GM12878 (cell line): Measurements from ENCODE around the gene SUOX. TPM values are rescaled to one million over a fixed set of nuclear protein-coding genes. Genes with fewer than 3 reads are reported as not detected.

Source experiments
- ATAC-seq: fragments of 200-7000 bp; cut with Tn5 transposase; 3 replicates; pipeline ENCODE4 v1.9.1; 2020; ENCODE audit warnings: mild to moderate bottlenecking, moderate library complexity
- BruUV-seq: library from RNA; stranded (reverse); fragments of 400-500 nt; replicated peaks from 2 replicates; lab custom pipeline; 2021; lab: Mats Ljungman, UMichigan
- CTCF ChIA-PET: fragments of 300-600 bp; sonication (Branson Sonifier 250); formaldehyde crosslinking; extraction: SDS; loops from one replicate; lab custom pipeline; 2021; ENCODE audit warnings: inconsistent platforms; lab: Yijun Ruan, JAX
- POLR2A ChIA-PET: fragments of 350-600 bp; formaldehyde crosslinking; extraction: SDS; loops from one replicate; lab custom pipeline; 2021; ENCODE audit warnings: inconsistent platforms; lab: Charles Lee
- RAD21 ChIA-PET: fragments of 300-600 bp; sonication (Branson Sonifier 250); formaldehyde crosslinking; loops from one replicate; lab custom pipeline; 2023; ENCODE audit warnings: antibody characterized with exemption; ENCODE audit not compliant: unreplicated experiment; lab: Charles Lee
- SMC1A ChIA-PET: fragments of 300-600 bp; sonication (Branson Sonifier 250); formaldehyde crosslinking; loops from one replicate; lab custom pipeline; 2023; ENCODE audit not compliant: unreplicated experiment, uncharacterized antibody; lab: Charles Lee
- DNase-seq: peaks from one replicate; pipeline ENCODE4 v3.0.0-alpha.2; 2011; ENCODE audit warnings: low read depth, low spot score
- FAIRE-seq: peaks from 3 replicates; lab custom pipeline; 2011; peaks lifted over from hg19 to GRCh38; lab: Jason Lieb, UNC
- H2AFZ ChIP-seq: 2 replicates; pipeline ENCODE4 v1.6.0; 2011; ENCODE audit warnings: low read depth, low read length, control low read depth; ENCODE audit not compliant: control insufficient read depth
- H3K27ac ChIP-seq: 2 replicates; pipeline ENCODE4 v1.5.1; 2011; ENCODE audit warnings: control low read depth; ENCODE audit not compliant: control insufficient read depth, insufficient read depth
- H3K27me3 ChIP-seq, 2 experiments: replicated peaks in 1 of 2; 2 replicates each; pipeline versions ENCODE4 v1.6.0 to v1.6.1; 2011; ENCODE audit warnings: low read length in 1 of 2; ENCODE audit not compliant: control insufficient read depth in 2 of 2, insufficient read depth in 2 of 2
- H3K36me3 ChIP-seq, 2 experiments: 2 replicates each; pipeline ENCODE4 v1.5.1; 2011; ENCODE audit warnings: low read length in 1 of 2; ENCODE audit not compliant: control insufficient read depth in 2 of 2, insufficient read depth in 2 of 2
- H3K4me1 ChIP-seq: 2 replicates; pipeline ENCODE4 v1.6.1; 2011; ENCODE audit warnings: mild to moderate bottlenecking, low read length, moderate library complexity, mixed read lengths; ENCODE audit not compliant: control insufficient read depth, insufficient read depth
- H3K4me2 ChIP-seq: 2 replicates; pipeline ENCODE4 v1.6.0; 2011; ENCODE audit warnings: control low read depth; ENCODE audit not compliant: control insufficient read depth, insufficient read depth
- H3K4me3 ChIP-seq: fragments of 200-600 bp; sonication (generic); 2 replicates; pipeline ENCODE4 v1.5.1; 2016
- H3K79me2 ChIP-seq: 2 replicates; pipeline ENCODE4 v1.6.0; 2011; ENCODE audit warnings: low read length; ENCODE audit not compliant: control insufficient read depth, insufficient read depth
- H3K9ac ChIP-seq: 2 replicates; pipeline ENCODE4 v1.8.0; 2011; ENCODE audit warnings: low read length, control low read depth, mixed read lengths; ENCODE audit not compliant: control insufficient read depth, insufficient read depth
- H3K9me3 ChIP-seq: replicated peaks from 3 replicates; pipeline ENCODE4 v1.5.1; 2011; ENCODE audit warnings: mild to moderate bottlenecking, low read length; ENCODE audit not compliant: control insufficient read depth, insufficient read depth
- H4K20me1 ChIP-seq: 2 replicates; pipeline ENCODE4 v1.6.0; 2011; ENCODE audit not compliant: control insufficient read depth, insufficient read depth
- BACH1 ChIP-seq: fragments of 450-650 bp; IDR thresholded peaks from 2 replicates; pipeline ENCODE4 v1.6.1; 2017; ENCODE audit warnings: mild to moderate bottlenecking, borderline replicate concordance
- BRCA1 ChIP-seq: IDR thresholded peaks from 2 replicates; pipeline ENCODE4 v1.6.1; 2011; ENCODE audit warnings: low read depth, low read length, improper control_type of control experiment
- CHD2 ChIP-seq: IDR thresholded peaks from 2 replicates; pipeline ENCODE4 v1.6.1; 2011; ENCODE audit warnings: low read depth, low read length, improper control_type of control experiment, borderline replicate concordance
- EP300 ChIP-seq, 2 experiments: fragments of 150-350 bp in 1 of 2; IDR thresholded peaks; 2 replicates each; pipeline ENCODE4 v1.6.1; 2011 to 2012; ENCODE audit warnings: low read depth in 2 of 2, low read length in 2 of 2, borderline replicate concordance in 1 of 2, improper control_type of control experiment in 1 of 2, inconsistent platforms in 1 of 2; ENCODE audit not compliant: control insufficient read depth in 1 of 2
- IKZF2 ChIP-seq, 2 experiments: fragments of 450-650 bp; IDR thresholded peaks; 2 replicates each; pipeline ENCODE4 v1.6.1; 2017; ENCODE audit warnings: mild to moderate bottlenecking in 2 of 2, moderate library complexity in 2 of 2
- KAT2A ChIP-seq: conservative IDR thresholded peaks from 2 replicates; pipeline ENCODE4 v1.6.1; 2011; ENCODE audit warnings: low read depth, low read length; ENCODE audit not compliant: control insufficient read depth
- MTA2 ChIP-seq: fragments of 450-650 bp; IDR thresholded peaks from 2 replicates; pipeline ENCODE4 v1.6.1; 2016; ENCODE audit warnings: low read depth, mild to moderate bottlenecking, moderate library complexity
- MTA3 ChIP-seq: IDR thresholded peaks from 2 replicates; pipeline ENCODE4 v1.6.1; 2012; ENCODE audit warnings: low read length, inconsistent platforms, borderline replicate concordance
- MXI1 ChIP-seq: fragments of 150-350 bp; IDR thresholded peaks from 2 replicates; pipeline ENCODE4 v1.6.1; 2011; ENCODE audit warnings: low read depth, mild to moderate bottlenecking, inconsistent platforms, low read length, improper control_type of control experiment
- NFYA ChIP-seq: IDR thresholded peaks from 2 replicates; pipeline ENCODE4 v1.6.1; 2011; ENCODE audit warnings: low read depth, mild to moderate bottlenecking, low read length, improper control_type of control experiment, borderline replicate concordance
- NR2C1 ChIP-seq: fragments of 450-650 bp; IDR thresholded peaks from 2 replicates; pipeline ENCODE4 v1.6.1; 2017; ENCODE audit warnings: antibody characterized with exemption, mild to moderate bottlenecking, moderate library complexity
- PAX5 ChIP-seq: IDR thresholded peaks from 2 replicates; pipeline ENCODE4 v1.6.1; 2011; ENCODE audit warnings: low read depth, low read length, borderline replicate concordance
- PAX8 ChIP-seq: fragments of 450-650 bp; IDR thresholded peaks from 2 replicates; pipeline ENCODE4 v1.6.1; 2017; ENCODE audit warnings: mild to moderate bottlenecking, moderate library complexity
- WGBS: methylation state at CpG from one replicate; pipeline ENCODE4 v1.1.6; 2016; ENCODE audit warnings: low lambda C conversion rate; ENCODE audit not compliant: insufficient replicate concordance, insufficient coverage; ENCODE audit errors: missing lambda C conversion rate; 5-methylcytosine and 5-hydroxymethylcytosine counted together
- in situ Hi-C: fragments of 300-500 bp; cut with MboI; formaldehyde crosslinking; loops from 9 replicates; pipeline ENCODE4 v1.14.3; 2018; ENCODE audit warnings: mixed read lengths
- intact Hi-C: fragments of 100-400 bp; cut with micrococcal nuclease; formaldehyde crosslinking; loops from one replicate; pipeline ENCODE4 v1.14.2; 2022; ENCODE audit not compliant: unreplicated experiment
- polyA plus RNA-seq, 11 experiments: library from polyadenylated mRNA; depleted of rRNA in 4 of 11; unstranded in 6 of 11; stranded (reverse) in 5 of 11; fragments of >200 nt; fragmentation: Nextera tagmentation in 4 of 11; fragmentation: Illumina TruSeq in 1 of 11; extraction: Ambion mirVana in 4 of 11; extraction: Trizol in 1 of 11; gene quantifications; 1 replicate in 1 of 11; 2 replicates in 10 of 11; pipeline versions ENCODE4 v1.2.1 to v1.2.3, GENCODE V29; 2011 to 2016; ENCODE audit warnings: inconsistent platforms in 2 of 11, missing spikeins in 2 of 11, low read depth in 1 of 11
- total RNA-seq, 4 experiments: library from RNA; depleted of rRNA in 3 of 4; stranded (reverse); fragments of >200 nt in 3 of 4; fragmentation: Illumina TruSeq in 1 of 4; extraction: Trizol in 1 of 4; gene quantifications; 2 replicates each; pipeline versions ENCODE4 v1.2.1 to v1.2.3, GENCODE V29; 2013 to 2021
- TF ChIP-seq, protein P1 (sequence below): fragments of 450-650 bp; IDR thresholded peaks from 2 replicates; pipeline ENCODE4 v1.6.1; 2016; ENCODE audit warnings: mild to moderate bottlenecking
- TF ChIP-seq, protein P2 (sequence below): fragments of 450-650 bp; IDR thresholded peaks from 2 replicates; pipeline ENCODE4 v1.6.1; 2017; ENCODE audit warnings: low read depth, mild to moderate bottlenecking, moderate library complexity
- TF ChIP-seq, protein P3 (sequence below): fragments of 450-650 bp; conservative IDR thresholded peaks from 2 replicates; pipeline ENCODE4 v1.6.1; 2017; ENCODE audit warnings: mild to moderate bottlenecking, moderate library complexity

SUOX gene
- total and polyA plus RNA-seq, 10 of the 15 experiments (the other 5 are each of a cell fraction or from before 2014, with no cell fraction given): 5.1 to 18.8 (median 13.4) TPM

GRCh38 chr12:55972911-55973598 is 24.0 kb upstream of the SUOX start:
- intact Hi-C loops: loop anchor here (1.0 to 5.0 kb wide), 4 partner anchors 42 to 474 kb away; partner anchors contain the start of genes DGKA, DNAJC14, RPS26 and TIMELESS
- no peak for DNase-seq
- no peaks in the 10 kb centered on the region for H3K27me3 ChIP-seq
- SMC1A ChIA-PET: interaction anchor here (0.5 to 2.9 kb wide), 16 partner anchors 10 to 264 kb away, joined by 3 to 37 read pairs (median 4); partner anchors contain the start of genes DNAJC14, ORMDL2, SARNP and SUOX
- peaks cover 5% of the 10 kb centered on the region; the same call in 1 of the 2 replicates for H3K4me1 ChIP-seq
- POLR2A ChIA-PET: interaction anchor here (0.6 to 3.6 kb wide), 30 partner anchors 11 to 250 kb away, joined by 3 to 85 read pairs (median 8); partner anchors contain the start of genes CD63, DGKA, DNAJC14 and ESYT1
- FAIRE-seq: no peak
- H2AFZ ChIP-seq: peak overlapping the region; percentile 88
- WGBS: under 1% methylated on average over 18 of the region's 18 CpGs
- no peaks in the 10 kb centered on the region for H4K20me1 ChIP-seq
- peak overlapping the region; percentile 79 for H3K27ac ChIP-seq
- CTCF ChIA-PET: interaction anchor here (0.9 to 3.1 kb wide), 14 partner anchors 10 to 235 kb away, joined by 3 to 55 read pairs (median 7); partner anchors contain the start of genes ORMDL2, PYM1 and SUOX
- peaks cover 0 to 11% of the 10 kb centered on the region in 2 experiments for H3K36me3 ChIP-seq
- peaks cover 51% of the 10 kb centered on the region for H3K79me2 ChIP-seq
- H3K4me2 ChIP-seq: peak overlapping the region; percentile 80
- BruUV-seq: TSS peak; percentile 98
- peak overlapping the region; percentile 82 for H3K4me3 ChIP-seq
- peak overlapping the region; percentile 78 for H3K9ac ChIP-seq
- RAD21 ChIA-PET: interaction anchor here (0.6 to 3.5 kb wide), 24 partner anchors 12 to 686 kb away, joined by 3 to 56 read pairs (median 4); partner anchors contain the start of genes CD63, DGKA, DNAJC14 and ESYT1
- no peaks in the 10 kb centered on the region for H3K9me3 ChIP-seq
- ATAC-seq: peak; percentile 14
- in situ Hi-C loops: no loop called here
- TF ChIP-seq BACH1 (0 out of 2 replicates have a peak, but pooled peaks have one; percentile 23), MXI1 (0 out of 2 replicates have a peak, but pooled peaks have one; percentile 19), PAX8 (peak; percentile 98), CHD2 (no peak), IKZF2 (IDR thresholded peaks at IDR 0.05) (peak; percentile 82 to 86), NR2C1 (no peak), EP300 (IDR thresholded peaks at IDR 0.05; ENCODE audit: borderline replicate concordance in 1 of 2, control insufficient read depth in 1 of 2, low read depth in 2 of 2, low read length in 2 of 2) (0 out of 4 replicates have a peak, but pooled peaks of 1 of the 2 experiments have one; percentile 18), MTA2 (peak; percentile 23; the same call in 1 of the 2 replicates), KAT2A (no peak), PAX5 (0 out of 2 replicates have a peak, but pooled peaks have one; percentile 34), BRCA1 (no peak), MTA3 (0 out of 2 replicates have a peak, but pooled peaks have one; percentile 33), NFYA (no peak)
- TF ChIP-seq, protein P1, sequence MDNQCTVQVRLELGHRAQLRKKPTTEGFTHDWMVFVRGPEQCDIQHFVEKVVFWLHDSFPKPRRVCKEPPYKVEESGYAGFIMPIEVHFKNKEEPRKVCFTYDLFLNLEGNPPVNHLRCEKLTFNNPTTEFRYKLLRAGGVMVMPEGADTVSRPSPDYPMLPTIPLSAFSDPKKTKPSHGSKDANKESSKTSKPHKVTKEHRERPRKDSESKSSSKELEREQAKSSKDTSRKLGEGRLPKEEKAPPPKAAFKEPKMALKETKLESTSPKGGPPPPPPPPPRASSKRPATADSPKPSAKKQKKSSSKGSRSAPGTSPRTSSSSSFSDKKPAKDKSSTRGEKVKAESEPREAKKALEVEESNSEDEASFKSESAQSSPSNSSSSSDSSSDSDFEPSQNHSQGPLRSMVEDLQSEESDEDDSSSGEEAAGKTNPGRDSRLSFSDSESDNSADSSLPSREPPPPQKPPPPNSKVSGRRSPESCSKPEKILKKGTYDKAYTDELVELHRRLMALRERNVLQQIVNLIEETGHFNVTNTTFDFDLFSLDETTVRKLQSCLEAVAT: peak; percentile 95
- TF ChIP-seq, protein P2, sequence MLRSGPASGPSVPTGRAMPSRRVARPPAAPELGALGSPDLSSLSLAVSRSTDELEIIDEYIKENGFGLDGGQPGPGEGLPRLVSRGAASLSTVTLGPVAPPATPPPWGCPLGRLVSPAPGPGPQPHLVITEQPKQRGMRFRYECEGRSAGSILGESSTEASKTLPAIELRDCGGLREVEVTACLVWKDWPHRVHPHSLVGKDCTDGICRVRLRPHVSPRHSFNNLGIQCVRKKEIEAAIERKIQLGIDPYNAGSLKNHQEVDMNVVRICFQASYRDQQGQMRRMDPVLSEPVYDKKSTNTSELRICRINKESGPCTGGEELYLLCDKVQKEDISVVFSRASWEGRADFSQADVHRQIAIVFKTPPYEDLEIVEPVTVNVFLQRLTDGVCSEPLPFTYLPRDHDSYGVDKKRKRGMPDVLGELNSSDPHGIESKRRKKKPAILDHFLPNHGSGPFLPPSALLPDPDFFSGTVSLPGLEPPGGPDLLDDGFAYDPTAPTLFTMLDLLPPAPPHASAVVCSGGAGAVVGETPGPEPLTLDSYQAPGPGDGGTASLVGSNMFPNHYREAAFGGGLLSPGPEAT: peak; percentile 71
- TF ChIP-seq, protein P3, sequence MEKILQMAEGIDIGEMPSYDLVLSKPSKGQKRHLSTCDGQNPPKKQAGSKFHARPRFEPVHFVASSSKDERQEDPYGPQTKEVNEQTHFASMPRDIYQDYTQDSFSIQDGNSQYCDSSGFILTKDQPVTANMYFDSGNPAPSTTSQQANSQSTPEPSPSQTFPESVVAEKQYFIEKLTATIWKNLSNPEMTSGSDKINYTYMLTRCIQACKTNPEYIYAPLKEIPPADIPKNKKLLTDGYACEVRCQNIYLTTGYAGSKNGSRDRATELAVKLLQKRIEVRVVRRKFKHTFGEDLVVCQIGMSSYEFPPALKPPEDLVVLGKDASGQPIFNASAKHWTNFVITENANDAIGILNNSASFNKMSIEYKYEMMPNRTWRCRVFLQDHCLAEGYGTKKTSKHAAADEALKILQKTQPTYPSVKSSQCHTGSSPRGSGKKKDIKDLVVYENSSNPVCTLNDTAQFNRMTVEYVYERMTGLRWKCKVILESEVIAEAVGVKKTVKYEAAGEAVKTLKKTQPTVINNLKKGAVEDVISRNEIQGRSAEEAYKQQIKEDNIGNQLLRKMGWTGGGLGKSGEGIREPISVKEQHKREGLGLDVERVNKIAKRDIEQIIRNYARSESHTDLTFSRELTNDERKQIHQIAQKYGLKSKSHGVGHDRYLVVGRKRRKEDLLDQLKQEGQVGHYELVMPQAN: 0 out of 2 replicates have a peak, but pooled peaks have one; percentile 43
